ENCODE data around the gene ANKHD1. TPM values are rescaled to one million over a fixed set of nuclear protein-coding genes. Genes with fewer than 3 reads are reported as not detected.

Gene ANKHD1
- total RNA-seq, 1 experiment from 2014 or later = 67.5 TPM

- DNase-seq (ENCODE audit: low read depth) = no peak
These were observed 144.0 kb downstream of the ANKHD1 start for GRCh38 chr5:140545606-140546005.

GRCh38 chr5:140546851-140547507 lies 145.3 kb downstream of the ANKHD1 start:
- no peak for DNase-seq (ENCODE audit: low read depth)

- peak; percentile 97 for DNase-seq (ENCODE audit: low read depth)
These were observed 146.1 kb downstream of the ANKHD1 start, which contains the start of gene EIF4EBP3 for GRCh38 chr5:140547508-140548299. EIF4EBP3 (plus strand) TSS chr5:140547662; CDS start chr5:140547738, 76 bp downstream.

- no peak for DNase-seq (ENCODE audit: low read depth)
These were observed 146.7 kb downstream of the ANKHD1 start for GRCh38 chr5:140548300-140548688.

- no peak for DNase-seq (ENCODE audit: low read depth)
These were observed 147.2 kb downstream of the ANKHD1 start for GRCh38 chr5:140548791-140549190.

GRCh38 chr5:140549237-140550144 lies 147.9 kb downstream of the ANKHD1 start:
- DNase-seq (ENCODE audit: low read depth) = peak; percentile 23

GRCh38 chr5:140550147-140551079 lies 148.8 kb downstream of the ANKHD1 start:
- DNase-seq (ENCODE audit: low read depth) = no peak

GRCh38 chr5:140551872-140552271 lies 150.2 kb downstream of the ANKHD1 start:
- no peak for DNase-seq (ENCODE audit: low read depth)

- DNase-seq (ENCODE audit: low read depth) = no peak
These were observed 152.0 kb downstream of the ANKHD1 start for GRCh38 chr5:140553657-140554056.

GRCh38 chr5:140554454-140554853 lies 152.8 kb downstream of the ANKHD1 start:
- DNase-seq (ENCODE audit: low read depth) = no peak

GRCh38 chr5:140555747-140556312 lies 154.2 kb downstream of the ANKHD1 start:
- DNase-seq (ENCODE audit: low read depth) = no peak

- no peak for DNase-seq (ENCODE audit: low read depth)
These were observed 154.8 kb downstream of the ANKHD1 start for GRCh38 chr5:140556438-140556837.

GRCh38 chr5:140557136-140557805 lies 155.6 kb downstream of the ANKHD1 start, which contains the start of gene SRA1:
SRA1 (minus strand) TSS chr5:140557473; CDS start chr5:140557452, 21 bp downstream.
- peak; percentile 97 for DNase-seq (ENCODE audit: low read depth)

GRCh38 chr5:140557965-140558364 lies 156.3 kb downstream of the ANKHD1 start:
- no peak for DNase-seq (ENCODE audit: low read depth)

GRCh38 chr5:140558542-140558941 lies 156.9 kb downstream of the ANKHD1 start:
- DNase-seq (ENCODE audit: low read depth) = no peak

GRCh38 chr5:140560227-140560626 lies 158.6 kb downstream of the ANKHD1 start:
- DNase-seq (ENCODE audit: low read depth) = no peak

- no peak for DNase-seq (ENCODE audit: low read depth)
These were observed 160.3 kb downstream of the ANKHD1 start for GRCh38 chr5:140561753-140562523.

GRCh38 chr5:140563596-140563995 lies 162.0 kb downstream of the ANKHD1 start:
- DNase-seq (ENCODE audit: low read depth) = no peak
